ENCODE results near the gene PDE4D.

DNA sequence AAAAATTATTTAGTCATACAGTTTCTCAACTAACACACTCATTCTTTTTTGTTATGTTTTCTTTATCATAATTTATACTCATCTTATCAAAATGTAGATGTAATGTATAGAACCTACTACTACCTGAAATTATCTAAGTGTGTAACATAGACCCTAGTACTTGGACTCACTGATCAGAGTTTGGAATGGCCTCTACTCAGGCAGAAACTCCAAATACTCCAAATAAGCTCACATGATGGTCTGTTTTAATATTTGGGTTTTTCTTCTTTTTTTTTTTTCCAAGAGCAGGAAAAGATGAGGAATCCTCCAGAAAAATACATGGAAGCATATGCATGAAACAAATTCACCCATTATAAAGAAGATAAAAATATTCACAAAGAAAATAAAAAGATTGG is 126.3 kb downstream of the PDE4D start:
- TF ChIP-seq, protein P1, sequence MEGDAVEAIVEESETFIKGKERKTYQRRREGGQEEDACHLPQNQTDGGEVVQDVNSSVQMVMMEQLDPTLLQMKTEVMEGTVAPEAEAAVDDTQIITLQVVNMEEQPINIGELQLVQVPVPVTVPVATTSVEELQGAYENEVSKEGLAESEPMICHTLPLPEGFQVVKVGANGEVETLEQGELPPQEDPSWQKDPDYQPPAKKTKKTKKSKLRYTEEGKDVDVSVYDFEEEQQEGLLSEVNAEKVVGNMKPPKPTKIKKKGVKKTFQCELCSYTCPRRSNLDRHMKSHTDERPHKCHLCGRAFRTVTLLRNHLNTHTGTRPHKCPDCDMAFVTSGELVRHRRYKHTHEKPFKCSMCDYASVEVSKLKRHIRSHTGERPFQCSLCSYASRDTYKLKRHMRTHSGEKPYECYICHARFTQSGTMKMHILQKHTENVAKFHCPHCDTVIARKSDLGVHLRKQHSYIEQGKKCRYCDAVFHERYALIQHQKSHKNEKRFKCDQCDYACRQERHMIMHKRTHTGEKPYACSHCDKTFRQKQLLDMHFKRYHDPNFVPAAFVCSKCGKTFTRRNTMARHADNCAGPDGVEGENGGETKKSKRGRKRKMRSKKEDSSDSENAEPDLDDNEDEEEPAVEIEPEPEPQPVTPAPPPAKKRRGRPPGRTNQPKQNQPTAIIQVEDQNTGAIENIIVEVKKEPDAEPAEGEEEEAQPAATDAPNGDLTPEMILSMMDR (IDR thresholded peaks at IDR 0.05) = no peak
- no peak for TF ChIP-seq EZH2 (IDR thresholded peaks at IDR 0.05; ENCODE audit: borderline replicate concordance, insufficient read depth, low read depth, low read length, poor library complexity, severe bottlenecking)
